SK-N-SH treated with all-trans-retinoic acid at 6 μM for 48 hours (cell line): ENCODE measurements around the gene ATF2.

Source experiments
- CREB5 ChIP-seq: fragments of 250-450 bp; sonication (Bioruptor Pico); IDR thresholded peaks from 2 replicates; pipeline ENCODE4 v1.5.1; 2020; ENCODE audit warnings: low read depth, mild to moderate bottlenecking, moderate library complexity
- CSDC2 ChIP-seq: fragments of 250-450 bp; sonication (Bioruptor Pico); IDR thresholded peaks from 2 replicates; pipeline ENCODE4 v1.5.0; 2020; ENCODE audit warnings: mild to moderate bottlenecking, moderate library complexity
- ESRRG ChIP-seq: fragments of 250-450 bp; sonication (Bioruptor Pico); IDR thresholded peaks from 2 replicates; pipeline ENCODE4 v1.6.1; 2021; ENCODE audit warnings: mild to moderate bottlenecking
- ISL1 ChIP-seq: fragments of 250-450 bp; sonication (Bioruptor Pico); IDR thresholded peaks from 2 replicates; pipeline ENCODE4 v2.1.2; 2022; ENCODE audit warnings: mild to moderate bottlenecking, moderate library complexity
- PATZ1 ChIP-seq: fragments of 250-450 bp; sonication (Bioruptor Pico); IDR thresholded peaks from 2 replicates; pipeline ENCODE4 v1.8.0; 2020; ENCODE audit warnings: mild to moderate bottlenecking, moderate library complexity, borderline replicate concordance
- SNAI2 ChIP-seq: fragments of 250-450 bp; sonication (Bioruptor Pico); IDR thresholded peaks from 2 replicates; pipeline ENCODE4 v1.5.0; 2020; ENCODE audit warnings: mild to moderate bottlenecking, moderate library complexity
- ZFP30 ChIP-seq: fragments of 450-650 bp; formaldehyde crosslinking; IDR thresholded peaks from 2 replicates; pipeline ENCODE4 v1.5.0; 2022; ENCODE audit warnings: mild to moderate bottlenecking, moderate library complexity
- ZNF565 ChIP-seq: fragments of 450-650 bp; formaldehyde crosslinking; conservative IDR thresholded peaks from 2 replicates; pipeline ENCODE4 v1.5.0; 2020; ENCODE audit warnings: low read depth, mild to moderate bottlenecking, moderate library complexity
- ZNF70 ChIP-seq: fragments of 450-650 bp; formaldehyde crosslinking; IDR thresholded peaks from 2 replicates; pipeline ENCODE4 v1.5.0; 2020; ENCODE audit warnings: mild to moderate bottlenecking, moderate library complexity

- no peak for TF ChIP-seq ZNF565
- TF ChIP-seq ZFP30 (CRISPR knock-in tag): no peak
- no peak for TF ChIP-seq ISL1 (CRISPR knock-in tag)
- no peak for TF ChIP-seq CSDC2 (CRISPR knock-in tag)
- no peak for TF ChIP-seq CREB5 (CRISPR knock-in tag)
- no peak for TF ChIP-seq SNAI2
- TF ChIP-seq PATZ1 (CRISPR knock-in tag): no peak
- TF ChIP-seq ZNF70: no peak
- TF ChIP-seq ESRRG (CRISPR knock-in tag): no peak
Observed at GRCh38 chr2:175154661-175155082, 13.3 kb downstream of the ATF2 start.
